ENCODE measurements around the gene RBMS2.

The RBMS2 gene

GRCh38 chr12:56616244-56616643 is 94.6 kb downstream of the RBMS2 start:
- peaks cover 61% of the 10 kb centered on the region for H3K79me2 ChIP-seq (ENCODE audit: low read length)
- peaks cover 61% of the 10 kb centered on the region for H4K20me1 ChIP-seq (ENCODE audit: insufficient read depth, low read length)
- no peak overlapping the region for H3K27ac ChIP-seq (ENCODE audit: low read length)

GRCh38 chr12:56616925-56617324 is 95.3 kb downstream of the RBMS2 start:
- Histone ChIP-seq H3K4me2 (ENCODE audit: low read length) (no peak overlapping the region), H3K9ac (ENCODE audit: low read length) (no peak overlapping the region), H3K4me1 (ENCODE audit: low read length) (no peaks in the 10 kb centered on the region), H2AFZ (ENCODE audit: low read depth, low read length) (no peak overlapping the region), H3K79me2 (ENCODE audit: low read length) (peaks cover 68% of the 10 kb centered on the region), H3K27me3 (ENCODE audit: low read depth, low read length) (no peaks in the 10 kb centered on the region), H3K4me3 (ENCODE audit: low read length) (no peak overlapping the region), H4K20me1 (ENCODE audit: insufficient read depth, low read length) (peaks cover 67% of the 10 kb centered on the region), H3K27ac (ENCODE audit: low read length) (no peak overlapping the region), H3K36me3 (replicated peaks; ENCODE audit: low read depth, low read length) (peaks cover 70% of the 10 kb centered on the region), H3K9me3 (ENCODE audit: insufficient read depth, low read length) (no peaks in the 10 kb centered on the region)
- TF ChIP-seq CTCF (IDR thresholded peaks at IDR 0.05; ENCODE audit: low read depth, low read length) (no peak), EZH2phosphoT487 (IDR thresholded peaks at IDR 0.05; ENCODE audit: low read depth) (no peak)

More at GRCh38 chr12:56616244-56616643, 94.6 kb downstream of the RBMS2 start:
- H3K4me2 ChIP-seq (ENCODE audit: low read length): no peak overlapping the region
- no peaks in the 10 kb centered on the region for H3K27me3 ChIP-seq (ENCODE audit: low read depth, low read length)
- no peaks in the 10 kb centered on the region for H3K9me3 ChIP-seq (ENCODE audit: insufficient read depth, low read length)
- H3K4me1 ChIP-seq (ENCODE audit: low read length): no peaks in the 10 kb centered on the region
- H3K4me3 ChIP-seq (ENCODE audit: low read length): no peak overlapping the region
- no peak overlapping the region for H2AFZ ChIP-seq (ENCODE audit: low read depth, low read length)
- TF ChIP-seq CTCF (IDR thresholded peaks at IDR 0.05; ENCODE audit: low read depth, low read length) (no peak), EZH2phosphoT487 (IDR thresholded peaks at IDR 0.05; ENCODE audit: low read depth) (no peak)
- peaks cover 75% of the 10 kb centered on the region for H3K36me3 ChIP-seq (replicated peaks; ENCODE audit: low read depth, low read length)
- no peak overlapping the region for H3K9ac ChIP-seq (ENCODE audit: low read length)

- Histone ChIP-seq H3K4me1 (ENCODE audit: low read length) (peaks cover 8% of the 10 kb centered on the region), H3K4me3 (ENCODE audit: low read length) (no peak overlapping the region), H3K4me2 (ENCODE audit: low read length) (no peak overlapping the region), H3K9me3 (ENCODE audit: insufficient read depth, low read length) (no peaks in the 10 kb centered on the region), H4K20me1 (ENCODE audit: insufficient read depth, low read length) (peaks cover 86% of the 10 kb centered on the region), H3K79me2 (ENCODE audit: low read length) (peaks cover 100% of the 10 kb centered on the region), H3K27me3 (ENCODE audit: low read depth, low read length) (no peaks in the 10 kb centered on the region), H3K9ac (ENCODE audit: low read length) (no peak overlapping the region), H3K27ac (ENCODE audit: low read length) (no peak overlapping the region), H2AFZ (ENCODE audit: low read depth, low read length) (no peak overlapping the region), H3K36me3 (replicated peaks; ENCODE audit: low read depth, low read length) (peaks cover 54% of the 10 kb centered on the region)
- TF ChIP-seq CTCF (IDR thresholded peaks at IDR 0.05; ENCODE audit: low read depth, low read length) (no peak), EZH2phosphoT487 (IDR thresholded peaks at IDR 0.05; ENCODE audit: low read depth) (no peak)
Measured at GRCh38 chr12:56622535-56622934, 100.9 kb downstream of the RBMS2 start.

- Histone ChIP-seq H3K4me2 (ENCODE audit: low read length) (no peak overlapping the region), H3K27ac (ENCODE audit: low read length) (no peak overlapping the region), H3K4me3 (ENCODE audit: low read length) (no peak overlapping the region), H4K20me1 (ENCODE audit: insufficient read depth, low read length) (peaks cover 61% of the 10 kb centered on the region), H3K9me3 (ENCODE audit: insufficient read depth, low read length) (no peaks in the 10 kb centered on the region), H3K36me3 (replicated peaks; ENCODE audit: low read depth, low read length) (peaks cover 38% of the 10 kb centered on the region), H2AFZ (ENCODE audit: low read depth, low read length) (no peak overlapping the region), H3K9ac (ENCODE audit: low read length) (no peak overlapping the region), H3K4me1 (ENCODE audit: low read length) (peaks cover 29% of the 10 kb centered on the region), H3K79me2 (ENCODE audit: low read length) (peaks cover 99% of the 10 kb centered on the region), H3K27me3 (ENCODE audit: low read depth, low read length) (no peaks in the 10 kb centered on the region)
- TF ChIP-seq CTCF (IDR thresholded peaks at IDR 0.05; ENCODE audit: low read depth, low read length) (no peak), EZH2phosphoT487 (IDR thresholded peaks at IDR 0.05; ENCODE audit: low read depth) (no peak)
Measured at GRCh38 chr12:56626701-56627100, 105.1 kb downstream of the RBMS2 start.

All from OCI-LY3 (cell line).